Osteoblast (primary cell): ENCODE results near the gene CDC20. TPM values are rescaled to one million over a fixed set of nuclear protein-coding genes. Genes with fewer than 3 reads are reported as not detected.

Experiments used
- DNase-seq: peaks from one replicate; pipeline ENCODE4 v3.0.0; 2011; ENCODE audit warnings: low spot score, mixed read lengths; ENCODE audit not compliant: insufficient read length; ENCODE audit errors: missing footprints
- H2AFZ ChIP-seq: 2 replicates; pipeline ENCODE4 v1.6.0; 2011; ENCODE audit warnings: mild to moderate bottlenecking, low read length
- H3K27ac ChIP-seq: 2 replicates; pipeline ENCODE4 v1.5.1; 2011; ENCODE audit warnings: mild to moderate bottlenecking, low read depth, low read length, moderate library complexity
- H3K27me3 ChIP-seq: 2 replicates; pipeline ENCODE4 v1.6.0; 2012; ENCODE audit warnings: mild to moderate bottlenecking, control low read depth, inconsistent platforms, low read length, moderate library complexity; ENCODE audit not compliant: insufficient read depth
- H3K36me3 ChIP-seq: 2 replicates; pipeline ENCODE4 v1.5.1; 2011; ENCODE audit warnings: mild to moderate bottlenecking, low read length, control low read depth, moderate library complexity; ENCODE audit not compliant: insufficient read depth
- H3K4me1 ChIP-seq: 2 replicates; pipeline ENCODE4 v1.5.1; 2011; ENCODE audit warnings: mild to moderate bottlenecking, low read length, control low read depth, moderate library complexity; ENCODE audit not compliant: insufficient read depth
- H3K4me2 ChIP-seq: 2 replicates; pipeline ENCODE4 v1.6.0; 2011; ENCODE audit warnings: mild to moderate bottlenecking, low read length; ENCODE audit not compliant: insufficient read depth
- H3K4me3 ChIP-seq: fragments of 200-600 bp; sonication (generic); 3 replicates; pipeline ENCODE4 v1.5.1; 2012; ENCODE audit warnings: mild to moderate bottlenecking, low read length, inconsistent platforms; ENCODE audit not compliant: insufficient read depth
- H3K79me2 ChIP-seq: 2 replicates; pipeline ENCODE4 v1.6.0; 2012; ENCODE audit warnings: mild to moderate bottlenecking, low read length, control low read depth, inconsistent platforms; ENCODE audit not compliant: insufficient read depth
- H3K9me3 ChIP-seq: 2 replicates; pipeline ENCODE4 v1.5.1; 2011; ENCODE audit warnings: low read depth, low read length, control low read depth
- H4K20me1 ChIP-seq: 2 replicates; pipeline ENCODE4 v1.6.0; 2012; ENCODE audit warnings: mild to moderate bottlenecking, low read length, control low read depth; ENCODE audit not compliant: insufficient read depth
- total RNA-seq: library from RNA; depleted of rRNA; stranded (reverse); fragments of >200 nt; gene quantifications from 2 replicates; pipeline ENCODE4 v1.2.3, GENCODE V29; 2012
- TF ChIP-seq, protein P1 (sequence below): IDR thresholded peaks from 2 replicates; pipeline ENCODE4 v1.5.1; 2011; ENCODE audit warnings: mild to moderate bottlenecking, low read depth, low read length, moderate library complexity; ENCODE audit errors: extremely low read depth

CDC20 gene
- total RNA-seq, 1 donor = 4.7 TPM

DNA sequence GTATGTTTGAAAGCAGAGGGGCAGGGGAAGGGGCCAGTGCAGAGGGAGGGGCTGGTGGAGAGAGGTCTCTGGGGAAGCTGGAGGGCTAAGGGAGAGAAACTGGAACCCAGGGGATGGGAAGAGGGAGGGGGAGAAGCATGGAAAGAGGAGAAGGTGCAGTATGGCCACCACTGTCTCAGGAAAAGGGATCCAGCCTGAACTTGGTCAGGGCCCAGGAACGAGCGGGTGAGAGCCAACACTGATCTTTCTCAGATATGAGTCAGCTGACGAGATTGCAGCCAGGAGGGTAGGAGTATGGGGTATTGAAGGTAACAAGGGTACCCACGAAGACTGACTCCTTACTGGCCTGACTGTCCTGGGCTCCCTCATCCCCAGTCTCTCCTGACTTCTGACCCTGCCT is 40.0 kb upstream of the CDC20 start:
- Histone ChIP-seq H2AFZ (no peak overlapping the region), H3K36me3 (no peaks in the 10 kb centered on the region), H3K4me2 (no peak overlapping the region), H4K20me1 (no peaks in the 10 kb centered on the region), H3K9me3 (no peaks in the 10 kb centered on the region), H3K4me3 (no peak overlapping the region), H3K27ac (no peak overlapping the region), H3K4me1 (no peaks in the 10 kb centered on the region), H3K79me2 (no peaks in the 10 kb centered on the region), H3K27me3 (no peaks in the 10 kb centered on the region)
- TF ChIP-seq, protein P1, sequence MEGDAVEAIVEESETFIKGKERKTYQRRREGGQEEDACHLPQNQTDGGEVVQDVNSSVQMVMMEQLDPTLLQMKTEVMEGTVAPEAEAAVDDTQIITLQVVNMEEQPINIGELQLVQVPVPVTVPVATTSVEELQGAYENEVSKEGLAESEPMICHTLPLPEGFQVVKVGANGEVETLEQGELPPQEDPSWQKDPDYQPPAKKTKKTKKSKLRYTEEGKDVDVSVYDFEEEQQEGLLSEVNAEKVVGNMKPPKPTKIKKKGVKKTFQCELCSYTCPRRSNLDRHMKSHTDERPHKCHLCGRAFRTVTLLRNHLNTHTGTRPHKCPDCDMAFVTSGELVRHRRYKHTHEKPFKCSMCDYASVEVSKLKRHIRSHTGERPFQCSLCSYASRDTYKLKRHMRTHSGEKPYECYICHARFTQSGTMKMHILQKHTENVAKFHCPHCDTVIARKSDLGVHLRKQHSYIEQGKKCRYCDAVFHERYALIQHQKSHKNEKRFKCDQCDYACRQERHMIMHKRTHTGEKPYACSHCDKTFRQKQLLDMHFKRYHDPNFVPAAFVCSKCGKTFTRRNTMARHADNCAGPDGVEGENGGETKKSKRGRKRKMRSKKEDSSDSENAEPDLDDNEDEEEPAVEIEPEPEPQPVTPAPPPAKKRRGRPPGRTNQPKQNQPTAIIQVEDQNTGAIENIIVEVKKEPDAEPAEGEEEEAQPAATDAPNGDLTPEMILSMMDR = no peak
- DNase-seq = no peak

DNA sequence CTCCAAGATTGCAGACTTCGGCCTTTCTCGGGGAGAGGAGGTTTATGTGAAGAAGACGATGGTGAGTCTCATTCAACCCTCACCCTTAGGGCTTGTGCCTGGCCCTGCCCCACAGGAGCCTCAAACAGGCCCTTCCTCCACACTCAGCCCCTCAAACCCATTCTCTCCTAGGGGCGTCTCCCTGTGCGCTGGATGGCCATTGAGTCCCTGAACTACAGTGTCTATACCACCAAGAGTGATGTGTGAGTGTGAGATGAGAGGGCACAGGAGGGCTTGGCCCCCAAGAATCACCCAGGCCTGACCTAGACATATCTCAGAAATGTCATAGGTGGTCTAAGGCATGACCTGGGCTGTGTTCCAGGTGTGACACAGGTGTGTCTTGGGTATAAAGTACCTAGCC is 39.5 kb upstream of the CDC20 start:
- no peaks in the 10 kb centered on the region for H3K9me3 ChIP-seq
- no peak overlapping the region for H3K27ac ChIP-seq
- H3K36me3 ChIP-seq = no peaks in the 10 kb centered on the region
- H2AFZ ChIP-seq = no peak overlapping the region
- TF ChIP-seq, protein P1 = no peak
- H3K4me1 ChIP-seq = no peaks in the 10 kb centered on the region
- no peaks in the 10 kb centered on the region for H4K20me1 ChIP-seq
- no peak overlapping the region for H3K4me3 ChIP-seq
- H3K79me2 ChIP-seq = no peaks in the 10 kb centered on the region
- no peaks in the 10 kb centered on the region for H3K27me3 ChIP-seq
- H3K4me2 ChIP-seq = no peak overlapping the region
- DNase-seq = no peak

DNA sequence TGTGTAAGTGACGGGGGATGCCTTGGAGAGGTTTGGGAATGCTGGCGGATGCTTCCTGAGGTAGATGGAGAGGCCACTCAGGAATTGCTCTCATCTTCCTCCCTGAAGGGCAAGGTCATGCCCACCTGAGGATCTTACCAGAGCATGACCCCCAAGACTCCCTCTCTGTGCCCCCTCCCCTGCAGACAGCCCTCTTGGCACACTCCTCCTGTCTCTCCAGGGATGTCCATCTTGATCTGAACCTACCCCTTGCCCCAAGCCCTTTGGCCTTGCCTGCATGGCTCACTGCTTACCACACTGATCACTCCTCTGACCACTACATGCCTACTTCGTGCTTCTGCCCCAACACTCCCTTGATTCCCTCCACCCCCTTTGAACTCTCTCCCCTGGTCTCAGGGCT is 39.0 kb upstream of the CDC20 start:
- TF ChIP-seq, protein P1 = no peak
- H2AFZ ChIP-seq = no peak overlapping the region

DNA sequence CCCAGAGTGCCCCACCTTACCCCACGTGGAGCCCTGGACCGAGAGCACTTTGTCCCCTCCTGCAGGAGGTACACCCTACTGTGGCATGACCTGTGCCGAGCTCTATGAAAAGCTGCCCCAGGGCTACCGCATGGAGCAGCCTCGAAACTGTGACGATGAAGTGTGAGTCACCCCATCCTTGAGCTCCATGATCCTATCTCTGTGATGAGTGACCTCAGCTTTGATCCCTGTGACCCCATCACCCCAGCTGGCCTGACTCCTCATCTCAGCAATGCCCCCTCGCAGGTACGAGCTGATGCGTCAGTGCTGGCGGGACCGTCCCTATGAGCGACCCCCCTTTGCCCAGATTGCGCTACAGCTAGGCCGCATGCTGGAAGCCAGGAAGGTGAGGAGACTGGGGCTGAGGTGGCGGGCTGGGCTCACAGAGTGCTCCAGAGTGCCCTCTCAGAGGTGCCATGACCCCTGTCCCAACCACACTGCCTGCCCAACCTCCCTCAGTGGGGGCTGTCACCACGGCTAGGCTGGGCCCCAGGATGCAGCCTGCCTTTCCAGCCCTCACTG is 37.4 kb upstream of the CDC20 start:
- H3K9me3 ChIP-seq = no peaks in the 10 kb centered on the region
- TF ChIP-seq, protein P1 = no peak
- H3K4me3 ChIP-seq = no peak overlapping the region
- H2AFZ ChIP-seq = no peak overlapping the region
- H3K79me2 ChIP-seq = no peaks in the 10 kb centered on the region
- H3K27ac ChIP-seq = no peak overlapping the region
- H4K20me1 ChIP-seq = no peaks in the 10 kb centered on the region
- no peaks in the 10 kb centered on the region for H3K36me3 ChIP-seq
- H3K4me2 ChIP-seq = no peak overlapping the region
- DNase-seq = no peak
- no peaks in the 10 kb centered on the region for H3K4me1 ChIP-seq
- H3K27me3 ChIP-seq = no peaks in the 10 kb centered on the region

More for the DNA sequence above, 39.0 kb upstream of the CDC20 start:
- Histone ChIP-seq H3K27ac (no peak overlapping the region), H4K20me1 (no peaks in the 10 kb centered on the region), H3K27me3 (no peaks in the 10 kb centered on the region), H3K4me3 (no peak overlapping the region), H3K9me3 (no peaks in the 10 kb centered on the region), H3K36me3 (no peaks in the 10 kb centered on the region), H3K79me2 (no peaks in the 10 kb centered on the region), H3K4me2 (no peak overlapping the region), H3K4me1 (no peaks in the 10 kb centered on the region)
- no peak for DNase-seq
